ENCODE results near the gene CYP2D6.
A peak's percentile ranks its signal among the peaks of the same experiment; 100 is the strongest.
"Not testable (repeated sequence)": the region's sequence is repeated elsewhere in the genome, so short reads cannot be mapped to it uniquely, and the experiment has no call there.

CYP2D6 gene

DNA sequence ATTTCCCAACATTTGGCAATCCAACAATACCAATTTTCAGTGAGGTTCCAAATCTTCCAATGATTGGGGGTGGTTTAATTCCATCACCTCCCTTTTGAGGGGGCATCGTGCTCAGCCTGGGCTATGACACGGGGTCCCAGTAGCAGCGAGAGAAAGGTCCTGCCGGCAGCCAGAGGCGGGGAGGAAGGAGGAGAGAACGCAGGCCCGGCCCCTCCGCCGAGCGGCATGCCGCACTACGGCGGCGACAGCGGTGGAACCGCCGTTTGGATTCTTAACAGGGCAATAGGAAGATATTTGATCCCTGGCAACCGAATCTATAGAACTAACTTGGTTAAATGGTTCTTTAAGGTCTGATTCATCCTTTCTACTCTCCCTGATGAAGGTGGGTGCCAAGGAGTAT, 21.8 kb downstream of the CYP2D6 start:
- TF ChIP-seq CTCF (IDR thresholded peaks at IDR 0.05; ENCODE audit: insufficient read depth, low read depth, low read length, missing control alignments), result no peak
- H3K4me3 ChIP-seq (ENCODE audit: low read depth, low read length), result no peak overlapping the region
- DNase-seq (ENCODE audit: low read depth), result no peak

- not testable (repeated sequence) for H3K4me3 ChIP-seq (ENCODE audit: low read depth, low read length); DNase-seq (ENCODE audit: low read depth)
These were observed 26.2 kb downstream of the CYP2D6 start for GRCh38 chr22:42104332-42104860.

GRCh38 chr22:42101199-42101598, 29.4 kb downstream of the CYP2D6 start:
- no peak overlapping the region for H3K4me3 ChIP-seq (ENCODE audit: low read depth, low read length)
- DNase-seq (ENCODE audit: low read depth), result no peak
- TF ChIP-seq CTCF (IDR thresholded peaks at IDR 0.05; ENCODE audit: insufficient read depth, low read depth, low read length, missing control alignments), result no peak

GRCh38 chr22:42091455-42091782, 39.2 kb downstream of the CYP2D6 start:
- peak overlapping the region; percentile 94 for H3K4me3 ChIP-seq (ENCODE audit: low read depth, low read length)
- peak; percentile 27 for DNase-seq (ENCODE audit: low read depth)
- TF ChIP-seq CTCF (IDR thresholded peaks at IDR 0.05; ENCODE audit: insufficient read depth, low read depth, low read length, missing control alignments), result no peak

DNA sequence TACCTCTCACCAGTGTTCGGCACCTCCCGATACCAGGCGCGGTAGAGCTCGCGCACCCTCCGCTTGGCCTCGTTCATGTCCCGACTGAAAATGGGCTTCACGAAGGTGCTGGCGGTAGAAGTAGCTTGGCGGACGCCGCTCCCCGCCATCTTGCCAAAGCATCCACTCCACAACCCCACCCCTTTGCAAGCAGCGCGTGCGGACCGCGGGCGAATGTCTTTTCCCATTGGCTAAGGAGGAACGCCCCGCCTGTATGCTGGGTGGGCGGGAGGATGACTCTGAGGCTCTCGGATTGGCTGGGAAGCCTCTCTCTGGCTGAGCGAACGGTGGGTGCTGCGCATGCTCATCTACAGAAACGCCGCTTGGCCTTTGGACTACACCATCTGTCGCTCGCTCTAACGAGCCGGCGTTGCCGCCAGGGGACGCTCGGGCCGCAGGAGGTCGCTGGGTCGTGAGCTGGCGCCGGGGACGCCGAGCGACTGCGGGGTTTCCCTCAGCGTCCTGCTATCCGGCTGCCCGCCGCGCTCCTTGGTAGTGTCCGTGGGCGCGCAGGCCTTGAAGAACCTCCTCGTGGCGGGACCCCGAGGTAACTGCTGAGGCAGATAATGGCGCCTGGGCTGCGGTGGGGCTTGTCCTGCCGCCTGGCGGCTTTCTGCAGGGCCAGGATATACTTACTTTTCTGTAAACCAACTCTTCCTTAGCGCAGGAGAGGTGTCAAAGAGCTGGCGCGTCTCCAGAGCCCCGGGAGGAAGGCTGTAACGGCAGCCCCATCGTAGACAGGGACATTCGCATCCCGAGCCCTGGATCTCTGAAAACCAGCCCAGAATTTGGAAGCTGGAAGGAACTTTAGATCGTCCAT, 39.8 kb downstream of the CYP2D6 start, which contains the start of gene NDUFA6:
TSS of gene NDUFA6 (minus strand) at position 177 of the 859 bp plus-strand sequence. CDS start at position 149, 28 bp downstream.
- peak; percentile 96 for TF ChIP-seq CTCF (IDR thresholded peaks at IDR 0.05; ENCODE audit: insufficient read depth, low read depth, low read length, missing control alignments)
- H3K4me3 ChIP-seq (ENCODE audit: low read depth, low read length), result peak within 1 kb of the TSS; percentile 94
- peak; percentile 100 for DNase-seq (ENCODE audit: low read depth)

GRCh38 chr22:42086051-42086450, 44.6 kb downstream of the CYP2D6 start:
- TF ChIP-seq CTCF (IDR thresholded peaks at IDR 0.05; ENCODE audit: insufficient read depth, low read depth, low read length, missing control alignments), result no peak
- no peak for DNase-seq (ENCODE audit: low read depth)
- H3K4me3 ChIP-seq (ENCODE audit: low read depth, low read length), result no peak overlapping the region

GRCh38 chr22:42084874-42085273, 45.7 kb downstream of the CYP2D6 start:
- no peak for TF ChIP-seq CTCF (IDR thresholded peaks at IDR 0.05; ENCODE audit: insufficient read depth, low read depth, low read length, missing control alignments)
- DNase-seq (ENCODE audit: low read depth), result no peak
- H3K4me3 ChIP-seq (ENCODE audit: low read depth, low read length), result no peak overlapping the region
